Measurements from ENCODE around the gene EGR1. TPM values are rescaled to one million over a fixed set of nuclear protein-coding genes. Genes with fewer than 3 reads are reported as not detected.

The EGR1 gene
- total RNA-seq, 1 experiment from 2014 or later: 83.3 TPM

DNA sequence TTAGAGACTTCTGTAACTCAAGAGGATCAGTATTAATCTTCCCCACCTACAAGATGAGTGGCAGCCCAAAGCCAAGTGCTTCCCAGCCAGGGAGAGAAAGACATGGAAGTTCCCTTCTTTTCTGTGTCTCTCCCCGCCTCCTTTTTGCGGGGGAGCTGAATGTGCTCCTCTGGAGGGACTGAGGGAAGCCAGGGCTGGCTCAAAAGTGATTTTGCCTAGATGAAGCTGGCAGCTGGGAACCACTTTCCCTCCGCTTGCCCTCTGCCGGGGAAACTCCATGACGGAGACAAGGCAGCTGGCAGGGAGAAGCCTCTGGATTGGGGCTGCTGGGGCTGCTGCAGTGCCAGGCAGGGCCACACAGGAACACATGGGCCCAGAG lies 24.4 kb downstream of the EGR1 start:
- H3K4me3 Mint-ChIP-seq: no peak overlapping the region
- no peak overlapping the region for H3K27ac ChIP-seq (ENCODE audit: insufficient read length, low read depth, low read length)
- no peak overlapping the region for H3K14ac ChIP-seq (ENCODE audit: insufficient read depth, low read length)
- no peaks in the 10 kb centered on the region for H3K79me1 ChIP-seq (ENCODE audit: insufficient read depth, low read depth, low read length, poor library complexity, severe bottlenecking)
- no peaks in the 10 kb centered on the region for H4K20me1 ChIP-seq (ENCODE audit: control insufficient read depth, insufficient read depth, insufficient read length)
- peaks cover 11% of the 10 kb centered on the region for H3K23me2 ChIP-seq (ENCODE audit: insufficient read length, low read depth, low read length, poor library complexity, severe bottlenecking)
- H3K4me2 ChIP-seq (ENCODE audit: insufficient read depth, insufficient read length, low read length): no peak overlapping the region
- H3K9ac ChIP-seq (ENCODE audit: extremely low read depth, insufficient read length, low read length): no peak overlapping the region
- DNase-seq: no peak
- no peak overlapping the region for H2AK5ac ChIP-seq (ENCODE audit: insufficient read length, low read length)
- H4K5ac ChIP-seq (ENCODE audit: insufficient read length, low read depth, low read length): no peak overlapping the region
- H3K27ac Mint-ChIP-seq: no peak overlapping the region
- no peak overlapping the region for H2BK12ac ChIP-seq (ENCODE audit: insufficient read length, low read depth, low read length)
- H4K8ac ChIP-seq (replicated peaks; ENCODE audit: insufficient read length, low read depth, low read length): no peak overlapping the region
- no peaks in the 10 kb centered on the region for H3K9me3 ChIP-seq (ENCODE audit: control insufficient read depth, low read depth, low read length)
- H3K23ac ChIP-seq (ENCODE audit: insufficient read length, low read depth, low read length): no peak overlapping the region
- H2BK20ac ChIP-seq (ENCODE audit: low read depth, low read length, poor library complexity, severe bottlenecking): no peak overlapping the region
- H3K27me3 ChIP-seq (ENCODE audit: insufficient read depth, low read length): no peaks in the 10 kb centered on the region; the same call in 1 of the 2 replicates
- no peaks in the 10 kb centered on the region; a peak in 1 of 7 replicates for H3K36me3 Mint-ChIP-seq (ENCODE audit: insufficient read depth in 1 of 3, low read depth in 3 of 3)
- no CpG with 5 or more reads among the region's 5 CpGs for WGBS (ENCODE audit: extremely low coverage, insufficient read length, low lambda C conversion rate)
- no peak overlapping the region for H2BK5ac ChIP-seq (ENCODE audit: insufficient read length, low read length)
- H3K27me3 Mint-ChIP-seq (ENCODE audit: low read depth): peaks cover 50% of the 10 kb centered on the region
- no peak overlapping the region for H3T11ph ChIP-seq (ENCODE audit: low read length)
- H3K4ac ChIP-seq (ENCODE audit: low read depth, low read length): no peak overlapping the region
- no peaks in the 10 kb centered on the region; a peak in 1 of 5 replicates for H3K9me3 Mint-ChIP-seq
- no peaks in the 10 kb centered on the region for H3K79me2 ChIP-seq (ENCODE audit: insufficient read depth, low read length)
- H3K4me1 Mint-ChIP-seq: peaks cover 32 to 41% of the 10 kb centered on the region in 2 experiments
- no peak overlapping the region for H2BK120ac ChIP-seq (ENCODE audit: low read depth, low read length, poor library complexity, severe bottlenecking)
- H3K56ac ChIP-seq (ENCODE audit: insufficient read length, low read depth, low read length): no peak overlapping the region
- H2BK15ac ChIP-seq (ENCODE audit: low read depth, low read length): no peak overlapping the region
- H4K91ac ChIP-seq (ENCODE audit: insufficient read length, low read depth, low read length): no peak overlapping the region
- peaks cover 4% of the 10 kb centered on the region; the same call in 1 of the 2 replicates for H3K4me1 ChIP-seq (ENCODE audit: insufficient read depth, low read length)
- TF ChIP-seq, protein P1, sequence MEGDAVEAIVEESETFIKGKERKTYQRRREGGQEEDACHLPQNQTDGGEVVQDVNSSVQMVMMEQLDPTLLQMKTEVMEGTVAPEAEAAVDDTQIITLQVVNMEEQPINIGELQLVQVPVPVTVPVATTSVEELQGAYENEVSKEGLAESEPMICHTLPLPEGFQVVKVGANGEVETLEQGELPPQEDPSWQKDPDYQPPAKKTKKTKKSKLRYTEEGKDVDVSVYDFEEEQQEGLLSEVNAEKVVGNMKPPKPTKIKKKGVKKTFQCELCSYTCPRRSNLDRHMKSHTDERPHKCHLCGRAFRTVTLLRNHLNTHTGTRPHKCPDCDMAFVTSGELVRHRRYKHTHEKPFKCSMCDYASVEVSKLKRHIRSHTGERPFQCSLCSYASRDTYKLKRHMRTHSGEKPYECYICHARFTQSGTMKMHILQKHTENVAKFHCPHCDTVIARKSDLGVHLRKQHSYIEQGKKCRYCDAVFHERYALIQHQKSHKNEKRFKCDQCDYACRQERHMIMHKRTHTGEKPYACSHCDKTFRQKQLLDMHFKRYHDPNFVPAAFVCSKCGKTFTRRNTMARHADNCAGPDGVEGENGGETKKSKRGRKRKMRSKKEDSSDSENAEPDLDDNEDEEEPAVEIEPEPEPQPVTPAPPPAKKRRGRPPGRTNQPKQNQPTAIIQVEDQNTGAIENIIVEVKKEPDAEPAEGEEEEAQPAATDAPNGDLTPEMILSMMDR (conservative IDR thresholded peaks at IDR 0.05): no peak
- H3K18ac ChIP-seq (ENCODE audit: insufficient read length, low read depth, low read length): no peak overlapping the region
- H2AFZ ChIP-seq (ENCODE audit: low read length): no peak overlapping the region
